HG03469 (cell line): ENCODE results near the gene MGAT4B.

Experiments
- ATAC-seq: cut with Tn5 transposase; IDR thresholded peaks from one replicate; pipeline ENCODE4 v1.9.1; 2021; ENCODE audit warnings: mild to moderate bottlenecking, moderate library complexity, moderate number of reproducible peaks; ENCODE audit not compliant: unreplicated experiment

MGAT4B gene

DNA sequence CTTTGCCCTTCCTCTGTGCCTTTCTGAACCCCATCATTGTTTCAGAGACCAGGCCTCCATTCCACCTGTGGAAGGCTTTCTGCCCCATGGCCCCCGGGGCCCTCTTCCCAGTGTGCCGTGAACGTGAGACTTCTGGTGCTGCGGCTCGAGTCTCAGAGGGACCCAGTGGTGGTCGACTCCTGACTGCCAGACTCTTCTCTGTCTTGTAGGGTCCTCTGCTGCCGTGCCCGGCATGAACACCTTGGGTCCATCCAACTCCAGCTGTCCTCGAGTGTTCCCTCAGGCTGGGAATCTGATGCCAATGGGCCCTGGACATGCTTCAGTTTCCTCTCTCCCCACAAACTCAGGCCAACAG, 33.0 kb downstream of the MGAT4B start:
- no peak for ATAC-seq

DNA sequence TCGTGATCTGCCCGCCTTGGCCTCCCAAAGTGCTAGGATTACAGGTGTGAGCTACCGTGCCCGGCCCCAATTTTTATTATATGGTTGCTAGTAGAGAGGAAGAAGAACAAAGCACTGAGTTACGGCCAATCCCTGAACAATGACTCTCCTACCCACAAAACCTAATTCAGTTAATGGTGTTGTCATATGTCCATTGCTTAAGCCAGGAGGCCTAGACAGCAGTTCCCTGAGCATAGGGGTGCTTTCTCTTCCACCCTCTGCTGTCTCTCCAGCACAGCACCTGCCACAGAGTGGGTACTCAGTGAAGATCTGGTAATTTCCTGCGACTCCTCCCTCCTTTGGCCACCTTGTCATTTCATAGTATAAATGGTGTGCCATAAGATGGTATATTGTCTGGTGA, 34.3 kb downstream of the MGAT4B start:
- ATAC-seq = no peak

DNA sequence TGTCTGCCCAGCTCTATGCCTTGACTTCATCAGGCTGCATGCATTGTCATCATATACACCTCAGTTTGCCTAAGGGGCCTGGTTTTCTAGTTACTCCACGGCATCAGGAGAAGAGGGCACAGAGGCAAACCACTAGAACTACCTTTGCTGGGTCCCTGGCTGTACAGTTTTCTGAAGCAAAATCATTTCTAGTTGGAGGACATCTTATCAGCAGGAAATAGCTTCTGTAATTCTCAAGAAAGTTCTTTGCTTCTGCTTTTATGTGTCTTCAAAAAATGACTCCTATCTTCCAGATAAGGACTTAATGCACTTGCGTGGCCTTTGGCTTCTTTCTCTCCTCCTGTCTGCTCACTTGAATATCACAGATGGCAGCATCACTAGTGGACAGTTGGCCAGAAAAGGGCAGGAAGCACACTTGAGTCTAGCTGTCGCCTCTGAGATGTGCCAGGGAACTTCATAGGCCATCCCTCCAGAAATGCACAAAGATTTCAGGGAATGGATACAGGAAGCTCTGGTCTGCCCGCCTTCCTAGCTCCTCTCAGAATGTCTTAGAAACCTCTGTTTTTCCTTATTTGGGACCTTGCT, 35.3 kb downstream of the MGAT4B start:
- no peak for ATAC-seq

DNA sequence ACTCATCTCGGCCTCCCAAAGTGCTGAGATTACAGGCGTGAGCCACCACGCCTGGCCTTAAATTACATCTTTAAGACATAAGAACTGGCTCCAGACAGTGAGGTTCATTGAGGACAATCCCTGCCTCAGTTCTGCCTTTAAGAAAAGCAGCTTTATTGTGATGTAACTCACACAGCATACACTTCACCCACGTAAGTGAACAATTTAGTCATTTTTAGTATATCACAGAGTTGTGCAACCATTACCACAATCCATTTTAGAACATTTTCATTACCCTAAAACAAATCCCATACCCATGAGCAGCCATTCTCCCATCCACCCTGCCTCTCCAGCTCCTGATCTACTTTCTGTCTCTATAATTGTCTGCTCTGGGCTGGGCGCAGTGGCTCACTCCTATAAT, 36.9 kb downstream of the MGAT4B start:
- ATAC-seq = no peak

DNA sequence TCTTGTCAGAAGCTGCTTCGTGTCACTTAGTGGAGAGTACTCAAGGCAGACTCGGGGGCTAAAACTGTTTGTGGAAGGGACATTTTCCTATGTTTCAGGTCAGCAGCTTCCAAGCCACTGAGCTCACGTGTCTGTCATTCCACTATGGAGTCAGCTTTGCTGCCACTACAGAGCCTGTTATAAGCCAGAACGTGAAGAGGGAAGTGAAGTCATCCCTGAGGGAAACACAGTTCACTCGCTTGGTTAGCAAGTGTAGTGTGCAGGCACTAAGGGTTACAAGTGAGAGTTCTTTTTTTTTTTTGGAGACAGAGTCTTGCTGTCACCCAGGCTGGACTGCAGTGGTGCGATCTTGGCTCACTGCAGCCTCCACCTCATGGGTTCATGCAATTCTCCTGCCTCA, 37.4 kb downstream of the MGAT4B start:
- ATAC-seq = no peak

GRCh38 chr5:179768326-179769085, 38.2 kb downstream of the MGAT4B start:
- no peak for ATAC-seq

DNA sequence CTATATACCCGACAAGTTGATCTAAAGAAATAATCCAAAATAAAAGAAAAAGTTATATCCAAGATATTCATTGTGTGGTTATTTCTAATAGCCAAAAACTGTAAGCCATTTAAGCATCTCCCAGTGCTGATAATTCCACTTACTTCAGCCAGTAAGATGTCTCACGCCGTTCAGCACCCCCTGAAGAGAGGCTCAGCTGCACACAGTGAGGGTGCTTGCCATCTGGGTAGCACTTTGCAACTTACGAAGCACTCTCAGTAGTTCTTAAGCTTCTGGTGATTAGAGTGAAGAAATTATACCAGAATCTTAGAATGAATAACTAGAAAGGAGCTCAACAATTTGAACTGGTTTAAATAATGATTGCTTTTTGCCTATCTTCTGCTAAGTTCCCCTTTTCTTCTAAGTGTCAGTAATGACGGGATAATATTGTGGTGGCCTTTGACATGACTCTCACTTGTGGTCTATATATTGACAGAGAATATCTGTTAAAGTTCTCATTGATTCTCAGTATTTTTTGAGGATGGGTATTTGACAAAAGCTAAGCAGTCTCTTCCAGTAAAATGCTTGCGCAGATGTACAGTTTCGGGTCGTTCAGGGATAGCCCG, 39.1 kb downstream of the MGAT4B start:
- no peak for ATAC-seq

- ATAC-seq = no peak
These were observed 39.8 kb downstream of the MGAT4B start for GRCh38 chr5:179766726-179767455.

DNA sequence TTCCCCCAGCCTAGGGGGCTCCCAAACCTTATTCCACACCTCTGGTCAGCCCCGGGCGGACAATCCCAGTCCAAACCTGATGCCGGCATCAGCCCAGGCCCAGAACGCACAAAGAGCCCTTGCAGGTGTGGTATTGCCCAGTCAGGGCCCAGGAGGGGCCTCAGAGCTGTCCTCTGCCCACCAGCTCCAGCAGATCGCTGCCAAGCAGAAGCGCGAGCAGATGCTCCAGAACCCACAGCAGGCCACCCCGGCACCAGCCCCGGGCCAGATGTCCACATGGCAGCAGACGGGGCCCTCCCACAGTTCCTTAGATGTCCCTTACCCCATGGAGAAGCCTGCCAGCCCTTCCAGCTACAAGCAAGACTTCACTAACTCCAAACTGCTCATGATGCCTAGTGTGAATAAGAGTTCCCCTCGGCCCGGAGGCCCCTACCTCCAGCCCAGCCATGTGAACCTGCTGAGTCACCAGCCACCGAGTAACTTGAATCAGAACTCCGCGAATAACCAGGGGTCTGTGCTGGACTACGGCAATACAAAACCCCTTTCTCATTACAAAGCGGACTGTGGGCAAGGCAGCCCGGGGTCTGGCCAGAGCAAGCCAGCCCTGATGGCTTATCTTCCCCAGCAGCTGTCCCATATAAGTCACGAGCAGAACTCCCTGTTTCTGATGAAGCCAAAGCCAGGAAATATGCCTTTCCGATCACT, 40.5 kb downstream of the MGAT4B start:
- no peak for ATAC-seq

DNA sequence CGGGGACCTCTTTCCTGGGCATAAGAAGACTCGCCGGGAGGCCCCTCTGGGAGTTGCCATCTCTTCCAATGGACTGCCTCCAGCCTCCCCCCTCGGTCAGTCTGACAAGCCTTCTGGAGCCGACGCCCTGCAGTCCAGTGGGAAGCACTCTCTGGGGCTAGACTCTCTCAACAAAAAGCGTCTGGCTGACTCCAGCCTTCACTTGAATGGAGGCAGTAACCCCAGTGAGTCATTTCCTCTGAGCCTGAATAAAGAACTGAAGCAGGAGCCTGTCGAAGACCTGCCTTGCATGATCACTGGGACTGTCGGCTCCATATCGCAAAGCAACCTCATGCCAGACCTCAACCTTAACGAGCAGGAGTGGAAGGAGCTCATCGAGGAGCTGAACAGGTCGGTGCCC, 41.3 kb downstream of the MGAT4B start:
- ATAC-seq = no peak

GRCh38 chr5:179764056-179764455, 42.6 kb downstream of the MGAT4B start:
- no peak for ATAC-seq

DNA sequence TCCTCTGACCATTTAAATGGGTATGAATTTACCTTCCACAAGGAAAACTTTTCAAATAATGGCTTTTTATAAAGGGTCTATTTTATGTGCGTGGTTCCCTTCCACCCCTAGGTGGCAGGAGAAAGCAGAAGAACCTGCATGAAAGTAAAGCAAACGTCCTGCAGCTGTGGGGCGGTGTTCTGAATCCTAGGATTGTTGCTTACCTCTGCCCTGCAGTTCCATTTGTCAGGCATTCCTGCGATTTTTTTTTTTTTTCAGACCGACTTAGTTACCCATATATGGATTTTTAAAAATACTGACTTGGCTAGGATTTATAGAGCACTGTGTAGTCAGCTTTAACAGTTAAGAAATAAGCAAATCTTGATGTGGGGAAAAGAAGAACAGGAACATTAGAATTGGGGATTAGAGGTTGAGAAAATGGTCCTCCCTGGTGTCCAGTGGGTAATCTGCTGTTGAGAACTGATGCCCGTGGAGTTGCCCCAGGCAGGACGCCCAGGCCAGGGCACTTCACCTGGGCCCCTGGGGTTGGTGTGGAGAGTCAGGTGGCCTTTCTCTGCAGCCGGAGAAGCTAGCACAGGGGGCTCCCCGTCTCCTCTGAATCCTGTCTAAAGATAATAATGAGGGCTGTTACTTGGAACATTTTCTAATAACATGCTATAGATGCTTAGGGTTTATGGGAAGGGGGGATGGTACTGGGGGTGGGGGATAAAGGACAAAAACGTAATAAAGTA, 43.3 kb downstream of the MGAT4B start:
- no peak for ATAC-seq

GRCh38 chr5:179762781-179763176, 43.9 kb downstream of the MGAT4B start:
- ATAC-seq = no peak

GRCh38 chr5:179762079-179762780, 44.4 kb downstream of the MGAT4B start:
- ATAC-seq = no peak

DNA sequence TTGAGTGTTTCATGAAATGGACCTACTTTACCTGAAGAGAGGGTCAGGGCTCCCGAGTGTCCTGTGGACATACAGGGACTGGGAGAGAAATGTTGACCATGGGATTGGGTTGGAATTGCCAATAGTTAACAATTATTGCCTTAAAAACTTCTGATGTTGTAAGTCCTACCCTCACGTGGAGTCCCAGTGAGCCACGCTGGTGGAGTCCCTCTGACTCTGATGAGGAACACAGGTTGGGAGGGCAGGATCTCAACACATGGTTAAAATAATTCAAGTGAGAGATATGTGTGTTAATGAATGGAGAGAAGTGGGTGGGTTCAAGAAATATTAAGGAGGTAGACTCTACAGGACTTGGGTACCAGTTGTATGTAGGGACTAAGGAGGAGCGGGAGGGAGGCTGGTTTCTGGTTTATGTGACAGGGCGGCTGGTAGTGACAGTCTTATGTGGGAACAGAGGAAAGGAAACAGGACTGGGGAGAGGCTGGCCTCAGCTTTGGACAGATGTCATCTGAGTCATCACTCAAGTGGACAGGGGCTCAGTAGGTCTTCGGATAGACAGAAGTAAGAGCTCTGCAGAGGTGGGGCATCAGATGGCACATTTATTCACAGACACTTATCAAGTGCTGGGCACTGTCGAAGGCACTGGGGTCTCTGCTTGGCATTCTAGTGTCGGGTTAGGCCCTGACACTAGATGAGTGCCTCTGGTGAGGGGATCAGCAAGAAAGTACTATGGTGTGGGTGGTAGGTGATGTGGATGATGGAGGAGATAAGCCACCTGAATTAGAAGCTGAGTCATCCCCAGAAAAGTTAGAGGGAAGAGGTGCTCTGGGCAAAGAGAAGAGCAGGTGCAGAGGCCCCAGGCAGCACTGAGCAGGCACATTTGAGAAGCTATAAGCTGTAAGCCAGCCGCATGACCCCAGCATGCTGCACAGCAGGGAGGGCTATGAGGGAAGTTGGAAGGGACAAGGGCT, 46.8 kb downstream of the MGAT4B start:
- ATAC-seq = peak; percentile 45

DNA sequence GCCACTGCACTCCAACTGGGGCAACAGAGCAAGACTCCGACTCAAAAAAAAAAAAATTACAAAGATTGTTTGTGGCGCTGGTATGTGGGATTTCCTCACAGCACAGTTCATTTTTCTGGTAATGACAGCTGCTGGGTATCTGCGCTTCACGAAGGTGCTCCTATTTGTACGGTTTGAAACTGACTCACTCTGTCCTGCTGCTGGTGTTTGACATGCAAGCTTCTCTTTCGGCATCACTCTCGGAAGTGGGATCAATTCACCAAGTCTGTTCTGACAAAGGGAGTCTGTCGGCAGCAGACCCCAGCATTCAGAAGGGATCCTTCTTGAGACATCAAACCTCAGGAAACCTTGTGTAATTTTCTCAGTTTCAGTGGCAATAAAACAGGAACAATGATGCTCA, 47.7 kb downstream of the MGAT4B start:
- no peak for ATAC-seq

DNA sequence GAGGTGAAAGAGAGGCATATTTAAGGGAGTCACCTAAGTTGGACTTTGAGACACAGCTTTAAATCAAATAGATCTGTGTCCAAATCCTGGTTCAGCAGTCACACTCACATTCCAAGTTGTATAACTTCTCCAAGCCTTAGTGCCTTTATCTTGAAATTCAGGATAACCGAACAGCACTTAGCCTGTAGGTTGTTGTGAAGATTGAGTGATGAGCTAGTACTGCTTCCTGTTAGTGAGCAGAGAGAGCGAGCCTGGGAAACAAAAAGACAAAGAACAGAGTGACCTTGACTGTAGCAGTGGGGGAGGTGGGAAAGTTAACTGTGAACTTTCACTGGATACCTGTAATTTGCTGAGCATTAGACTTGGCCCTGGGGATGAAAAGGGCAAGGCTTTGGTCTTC, 51.6 kb downstream of the MGAT4B start:
- ATAC-seq = no peak

DNA sequence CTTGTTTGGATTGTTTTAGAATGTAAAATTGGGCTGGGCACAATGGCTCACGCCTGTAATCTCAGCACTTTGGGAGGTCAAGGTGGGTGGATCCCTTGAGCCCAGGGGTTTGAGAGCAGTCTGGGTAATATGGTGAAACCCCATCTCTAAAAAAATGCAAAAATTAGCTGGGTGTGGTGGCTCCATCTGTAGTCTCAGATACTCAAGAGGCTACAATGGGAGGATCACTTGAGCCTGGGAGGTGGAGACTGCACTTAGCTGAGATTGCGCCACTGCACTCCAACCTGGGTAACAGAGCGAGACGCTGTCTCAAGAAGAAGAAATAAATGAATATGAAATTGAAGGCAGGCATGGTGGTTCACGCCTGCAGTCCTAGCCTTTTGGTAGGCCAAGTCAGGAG, 52.7 kb downstream of the MGAT4B start:
- no peak for ATAC-seq
